Measurements from ENCODE around the gene ATP6V0A1. TPM values are rescaled to one million over a fixed set of nuclear protein-coding genes. Genes with fewer than 3 reads are reported as not detected.
"Not testable (repeated sequence)": the region's sequence is repeated elsewhere in the genome, so short reads cannot be mapped to it uniquely, and the experiment has no call there.

The ATP6V0A1 gene
- total RNA-seq, 1 donor from 2014 or later = 78.6 TPM

DNA sequence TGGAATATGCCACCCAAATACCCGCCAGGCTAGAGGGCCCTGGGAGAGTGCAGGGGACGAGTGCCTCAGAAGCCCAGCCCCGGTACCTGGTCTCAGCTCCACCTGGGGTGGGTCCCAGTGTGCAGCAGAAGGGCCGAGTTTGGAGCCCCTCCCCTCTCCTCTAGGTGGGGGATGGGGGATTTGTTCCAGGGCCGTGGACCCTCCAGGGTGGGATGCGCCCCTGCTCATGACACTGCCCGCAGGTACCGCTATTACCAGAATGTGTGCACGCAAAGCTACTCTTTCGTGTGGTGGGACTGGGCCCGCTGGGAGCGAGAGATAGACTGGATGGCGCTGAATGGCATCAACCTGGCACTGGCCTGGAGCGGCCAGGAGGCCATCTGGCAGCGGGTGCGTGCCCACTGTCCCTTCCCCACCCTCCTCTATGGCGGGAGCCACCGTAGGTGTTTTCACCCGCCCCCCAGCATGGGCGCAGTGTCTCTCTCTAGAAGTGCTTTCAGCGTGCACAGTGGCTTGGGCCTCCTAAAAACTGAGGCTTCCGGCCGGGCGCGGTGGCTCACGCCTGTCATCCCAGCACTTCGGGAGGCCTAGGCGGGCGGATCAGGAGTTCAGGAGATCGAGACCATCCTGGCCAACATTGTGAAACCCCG, 78.6 kb downstream of the ATP6V0A1 start:
- no peak for FAIRE-seq
- peak overlapping the region; percentile 87 for H3K27ac Mint-ChIP-seq (ENCODE audit: unreplicated experiment)
- H2AFZ ChIP-seq (ENCODE audit: low read depth, low read length) = no peak overlapping the region

DNA sequence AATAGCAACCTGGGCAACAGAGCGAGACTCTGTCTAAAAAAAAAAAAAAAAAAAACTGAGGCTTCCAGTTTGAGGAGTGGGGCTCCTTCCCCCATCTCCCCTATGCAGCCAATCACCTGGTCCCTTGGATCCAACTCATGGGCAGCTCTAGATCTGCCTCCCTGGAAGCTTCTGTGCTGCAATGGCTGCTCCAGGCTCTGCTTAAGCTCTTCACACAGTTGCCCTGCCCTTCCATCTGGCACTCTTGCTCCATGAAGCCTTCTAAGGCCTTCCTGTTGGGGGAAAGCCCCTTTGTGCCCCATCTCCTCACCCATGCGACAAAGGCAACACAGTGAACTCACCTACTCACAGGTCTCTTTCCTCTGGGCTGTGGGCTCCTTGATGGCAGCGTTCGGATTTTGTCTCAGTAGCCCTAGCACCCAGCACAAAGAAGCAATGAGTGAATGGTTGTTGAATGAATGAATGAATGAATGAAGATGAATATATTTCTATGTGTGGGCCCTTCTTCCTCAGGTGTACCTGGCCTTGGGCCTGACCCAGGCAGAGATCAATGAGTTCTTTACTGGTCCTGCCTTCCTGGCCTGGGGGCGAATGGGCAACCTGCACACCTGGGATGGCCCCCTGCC, 79.3 kb downstream of the ATP6V0A1 start:
- H3K79me2 ChIP-seq (ENCODE audit: insufficient read depth, low read length) = peaks cover 11% of the 10 kb centered on the region
- no peak overlapping the region for H3K9ac ChIP-seq (ENCODE audit: low read length)
- peaks cover 11% of the 10 kb centered on the region for H3K4me1 ChIP-seq (ENCODE audit: insufficient read depth, low read length)
- H4K20me1 ChIP-seq (ENCODE audit: insufficient read depth, low read length) = no peaks in the 10 kb centered on the region
- H3K36me3 Mint-ChIP-seq (ENCODE audit: low read depth, unreplicated experiment) = peaks cover 13% of the 10 kb centered on the region
- no peak overlapping the region for H3K4me2 ChIP-seq (ENCODE audit: low read length)
- H3K27me3 ChIP-seq (ENCODE audit: insufficient read depth, low read length) = no peaks in the 10 kb centered on the region
- TF ChIP-seq CTCF (IDR thresholded peaks at IDR 0.05; ENCODE audit: insufficient read depth, low read depth, low read length) (no peak), EZH2 (IDR thresholded peaks at IDR 0.05; ENCODE audit: insufficient read depth, low read length) (no peak)
- peaks cover 11% of the 10 kb centered on the region for H3K4me1 Mint-ChIP-seq (ENCODE audit: low read depth, unreplicated experiment)
- H3K36me3 ChIP-seq (ENCODE audit: insufficient read depth, low read length) = no peaks in the 10 kb centered on the region
- FAIRE-seq = no peak
- H2AFZ ChIP-seq (ENCODE audit: low read depth, low read length) = no peak overlapping the region
- no peak for DNase-seq (ENCODE audit: low read depth)
- no peak overlapping the region for H3K4me3 ChIP-seq (ENCODE audit: insufficient read depth, low read depth, low read length)
- H3K27ac Mint-ChIP-seq (ENCODE audit: unreplicated experiment) = no peak overlapping the region
- peak overlapping the region; percentile 88 for H3K4me3 Mint-ChIP-seq (ENCODE audit: unreplicated experiment)
- H3K9me3 ChIP-seq (ENCODE audit: insufficient read depth, low read depth, low read length) = no peaks in the 10 kb centered on the region
- no peaks in the 10 kb centered on the region for H3K9me3 Mint-ChIP-seq (ENCODE audit: unreplicated experiment)
- no peaks in the 10 kb centered on the region for H3K27me3 Mint-ChIP-seq (ENCODE audit: low read depth, unreplicated experiment)
- H3K27ac ChIP-seq (ENCODE audit: low read depth, low read length) = no peak overlapping the region

More for the DNA sequence above, 78.6 kb downstream of the ATP6V0A1 start:
- Histone ChIP-seq H3K9me3 (ENCODE audit: insufficient read depth, low read depth, low read length) (no peaks in the 10 kb centered on the region), H3K4me2 (ENCODE audit: low read length) (peak overlapping the region; percentile 89), H3K27me3 (ENCODE audit: insufficient read depth, low read length) (no peaks in the 10 kb centered on the region), H3K79me2 (ENCODE audit: insufficient read depth, low read length) (peaks cover 11% of the 10 kb centered on the region), H3K36me3 (ENCODE audit: insufficient read depth, low read length) (no peaks in the 10 kb centered on the region), H3K4me1 (ENCODE audit: insufficient read depth, low read length) (peaks cover 11% of the 10 kb centered on the region), H3K27ac (ENCODE audit: low read depth, low read length) (no peak overlapping the region), H3K4me3 (ENCODE audit: insufficient read depth, low read depth, low read length) (peak overlapping the region; percentile 83), H3K9ac (ENCODE audit: low read length) (peak overlapping the region; percentile 82), H4K20me1 (ENCODE audit: insufficient read depth, low read length) (no peaks in the 10 kb centered on the region)
- Mint-ChIP-seq H3K9me3 (ENCODE audit: unreplicated experiment) (no peaks in the 10 kb centered on the region), H3K4me1 (ENCODE audit: low read depth, unreplicated experiment) (peaks cover 11% of the 10 kb centered on the region), H3K27me3 (ENCODE audit: low read depth, unreplicated experiment) (no peaks in the 10 kb centered on the region), H3K4me3 (ENCODE audit: unreplicated experiment) (peak overlapping the region; percentile 88), H3K36me3 (ENCODE audit: low read depth, unreplicated experiment) (peaks cover 12% of the 10 kb centered on the region)
- no peak for TF ChIP-seq CTCF (IDR thresholded peaks at IDR 0.05; ENCODE audit: insufficient read depth, low read depth, low read length)
- TF ChIP-seq EZH2 (IDR thresholded peaks at IDR 0.05; ENCODE audit: insufficient read depth, low read length) = no peak
- DNase-seq (ENCODE audit: low read depth) = no peak

DNA sequence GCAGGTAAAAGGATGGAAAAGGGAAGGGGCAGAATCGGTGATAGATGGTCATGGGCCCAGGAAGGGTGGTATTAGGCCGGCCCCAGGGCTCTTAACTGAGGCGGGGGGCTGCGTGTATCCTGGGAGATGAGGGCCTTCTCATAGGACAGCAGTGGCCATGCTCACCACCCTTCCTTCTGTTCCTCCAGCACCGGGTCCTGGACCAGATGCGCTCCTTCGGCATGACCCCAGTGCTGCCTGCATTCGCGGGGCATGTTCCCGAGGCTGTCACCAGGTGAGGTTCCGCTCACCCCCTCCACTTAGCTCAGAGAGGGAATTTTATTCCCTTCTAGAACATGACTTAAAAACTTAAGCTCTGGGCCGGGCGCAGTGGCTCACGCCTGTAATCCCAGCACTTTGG, 79.8 kb downstream of the ATP6V0A1 start:
- Histone ChIP-seq H3K36me3 (ENCODE audit: insufficient read depth, low read length) (no peaks in the 10 kb centered on the region), H3K4me1 (ENCODE audit: insufficient read depth, low read length) (peaks cover 11% of the 10 kb centered on the region), H3K27me3 (ENCODE audit: insufficient read depth, low read length) (no peaks in the 10 kb centered on the region), H3K79me2 (ENCODE audit: insufficient read depth, low read length) (peaks cover 11% of the 10 kb centered on the region), H3K9me3 (ENCODE audit: insufficient read depth, low read depth, low read length) (no peaks in the 10 kb centered on the region), H3K4me2 (ENCODE audit: low read length) (no peak overlapping the region), H3K27ac (ENCODE audit: low read depth, low read length) (no peak overlapping the region), H3K4me3 (ENCODE audit: insufficient read depth, low read depth, low read length) (no peak overlapping the region), H4K20me1 (ENCODE audit: insufficient read depth, low read length) (no peaks in the 10 kb centered on the region), H2AFZ (ENCODE audit: low read depth, low read length) (no peak overlapping the region), H3K9ac (ENCODE audit: low read length) (no peak overlapping the region)
- no peaks in the 10 kb centered on the region for H3K9me3 Mint-ChIP-seq (ENCODE audit: unreplicated experiment)
- peaks cover 11% of the 10 kb centered on the region for H3K4me1 Mint-ChIP-seq (ENCODE audit: low read depth, unreplicated experiment)
- H3K4me3 Mint-ChIP-seq (ENCODE audit: unreplicated experiment) = no peak overlapping the region
- H3K27ac Mint-ChIP-seq (ENCODE audit: unreplicated experiment) = no peak overlapping the region
- H3K27me3 Mint-ChIP-seq (ENCODE audit: low read depth, unreplicated experiment) = no peaks in the 10 kb centered on the region
- H3K36me3 Mint-ChIP-seq (ENCODE audit: low read depth, unreplicated experiment) = peaks cover 14% of the 10 kb centered on the region
- FAIRE-seq = no peak
- TF ChIP-seq CTCF (IDR thresholded peaks at IDR 0.05; ENCODE audit: insufficient read depth, low read depth, low read length) (no peak), EZH2 (IDR thresholded peaks at IDR 0.05; ENCODE audit: insufficient read depth, low read length) (no peak)
- DNase-seq (ENCODE audit: low read depth) = no peak

GRCh38 chr17:42540558-42540957, 81.9 kb downstream of the ATP6V0A1 start:
- H3K27me3 Mint-ChIP-seq (ENCODE audit: low read depth, unreplicated experiment); H3K4me3 Mint-ChIP-seq (ENCODE audit: unreplicated experiment); H3K4me1 Mint-ChIP-seq (ENCODE audit: low read depth, unreplicated experiment); H2AFZ ChIP-seq (ENCODE audit: low read depth, low read length); H3K27ac ChIP-seq (ENCODE audit: low read depth, low read length); H3K27ac Mint-ChIP-seq (ENCODE audit: unreplicated experiment); H3K9me3 ChIP-seq (ENCODE audit: insufficient read depth, low read depth, low read length); H4K20me1 ChIP-seq (ENCODE audit: insufficient read depth, low read length); H3K27me3 ChIP-seq (ENCODE audit: insufficient read depth, low read length); DNase-seq (ENCODE audit: low read depth); H3K4me2 ChIP-seq (ENCODE audit: low read length); H3K4me3 ChIP-seq (ENCODE audit: insufficient read depth, low read depth, low read length); H3K9me3 Mint-ChIP-seq (ENCODE audit: unreplicated experiment); FAIRE-seq; H3K36me3 ChIP-seq (ENCODE audit: insufficient read depth, low read length); H3K9ac ChIP-seq (ENCODE audit: low read length); H3K4me1 ChIP-seq (ENCODE audit: insufficient read depth, low read length): not testable (repeated sequence)
- H3K36me3 Mint-ChIP-seq (ENCODE audit: low read depth, unreplicated experiment) = peaks cover 14% of the 10 kb centered on the region
- H3K79me2 ChIP-seq (ENCODE audit: insufficient read depth, low read length) = peaks cover 11% of the 10 kb centered on the region
